ENCODE measurements around the gene CSF3R. TPM values are rescaled to one million over a fixed set of nuclear protein-coding genes. Genes with fewer than 3 reads are reported as not detected.

Gene CSF3R
- total RNA-seq, 4 donors from 2014 or later: 17.5 to 62.7 (median 21.3) TPM

- TF ChIP-seq CTCF (IDR thresholded peaks at IDR 0.05; ENCODE audit: low read depth): no peak
These were observed 29.4 kb upstream of the CSF3R start for GRCh38 chr1:36511804-36512798.

- TF ChIP-seq CTCF (IDR thresholded peaks at IDR 0.05; ENCODE audit: low read depth): no peak
These were observed 27.7 kb upstream of the CSF3R start for GRCh38 chr1:36510418-36510817.

- TF ChIP-seq CTCF (IDR thresholded peaks at IDR 0.05; ENCODE audit: low read depth): no peak
These were observed 25.5 kb upstream of the CSF3R start for GRCh38 chr1:36508257-36508656.

- no peak for TF ChIP-seq CTCF (IDR thresholded peaks at IDR 0.05; ENCODE audit: low read depth)
These were observed 23.7 kb upstream of the CSF3R start for GRCh38 chr1:36506276-36506920.

- TF ChIP-seq CTCF (IDR thresholded peaks at IDR 0.05; ENCODE audit: low read depth): no peak
These were observed 21.0 kb upstream of the CSF3R start for GRCh38 chr1:36503733-36504132.

GRCh38 chr1:36503159-36503558, 20.4 kb upstream of the CSF3R start:
- TF ChIP-seq CTCF (IDR thresholded peaks at IDR 0.05; ENCODE audit: low read depth): no peak

GRCh38 chr1:36502616-36503015, 19.9 kb upstream of the CSF3R start:
- no peak for TF ChIP-seq CTCF (IDR thresholded peaks at IDR 0.05; ENCODE audit: low read depth)

All from subcutaneous adipose tissue (tissue), 4 donors.